NCI-H1436 treated with DMSO at 0.1 percent for 48 hours (cell line): ENCODE measurements around the gene TNFAIP1.
A peak's percentile ranks its signal among the peaks of the same experiment; 100 is the strongest.
"Not testable (repeated sequence)": the region's sequence is repeated elsewhere in the genome, so short reads cannot be mapped to it uniquely, and the experiment has no call there.

ENCODE experiments used
- DNase-seq: peaks from one replicate; lab custom pipeline; 2025; lab: John Stamatoyannopoulos, UW

Gene TNFAIP1

GRCh38 chr17:28335201-28335958, at the start of gene TNFAIP1, which contains the start of gene IFT20:
TNFAIP1 (plus strand) TSS chr17:28335761; CDS start chr17:28339522, 3,761 bp downstream.
IFT20 (minus strand) TSS chr17:28335472; CDS start chr17:28331985, 3,487 bp downstream.
- DNase-seq = peak; percentile 100

- DNase-seq = no peak
Observed at GRCh38 chr17:28285965-28286364, 49.6 kb upstream of the TNFAIP1 start.

- no peak for DNase-seq
Observed at GRCh38 chr17:28290703-28291102, 44.9 kb upstream of the TNFAIP1 start.

- DNase-seq = no peak
Observed at GRCh38 chr17:28291780-28292330, 43.7 kb upstream of the TNFAIP1 start.

- DNase-seq = not testable (repeated sequence)
Observed at GRCh38 chr17:28292878-28293277, 42.7 kb upstream of the TNFAIP1 start.

- no peak for DNase-seq
Observed at GRCh38 chr17:28293994-28294393, 41.6 kb upstream of the TNFAIP1 start.

- no peak for DNase-seq
Observed at GRCh38 chr17:28295677-28296578, 39.6 kb upstream of the TNFAIP1 start.

- no peak for DNase-seq
Observed at GRCh38 chr17:28298449-28298848, 37.1 kb upstream of the TNFAIP1 start.

- no peak for DNase-seq
Observed at GRCh38 chr17:28306954-28307401, 28.6 kb upstream of the TNFAIP1 start.

GRCh38 chr17:28313841-28314240, 21.7 kb upstream of the TNFAIP1 start:
- no peak for DNase-seq

GRCh38 chr17:28315846-28316705, 19.5 kb upstream of the TNFAIP1 start:
- DNase-seq = no peak

GRCh38 chr17:28317099-28317965, 18.2 kb upstream of the TNFAIP1 start:
- no peak for DNase-seq

- DNase-seq = no peak
Observed at GRCh38 chr17:28317966-28318758, 17.4 kb upstream of the TNFAIP1 start.

GRCh38 chr17:28318759-28319597, 16.6 kb upstream of the TNFAIP1 start, which contains the start of gene TMEM97:
TMEM97 (plus strand) TSS chr17:28319200; CDS start chr17:28319240, 40 bp downstream.
- peak; percentile 95 for DNase-seq

GRCh38 chr17:28319598-28319935, 16.0 kb upstream of the TNFAIP1 start:
- DNase-seq = no peak

GRCh38 chr17:28320215-28321061, 15.1 kb upstream of the TNFAIP1 start:
- no peak for DNase-seq

GRCh38 chr17:28324267-28324745, 11.3 kb upstream of the TNFAIP1 start:
- no peak for DNase-seq

- DNase-seq = no peak
Observed at GRCh38 chr17:28324781-28325180, 10.8 kb upstream of the TNFAIP1 start.
